ENCODE results near the gene HMGCLL1.

HMGCLL1 gene

GRCh38 chr6:55536391-55536956, 42.5 kb downstream of the HMGCLL1 start:
- in situ Hi-C loops (cut with HindIII; ENCODE audit: low sequenced_read_pairs) = no loop called here

- in situ Hi-C loops (cut with HindIII; ENCODE audit: low sequenced_read_pairs) = no loop called here
Observed at GRCh38 chr6:55531496-55531895, 47.5 kb downstream of the HMGCLL1 start.

- in situ Hi-C loops (cut with HindIII; ENCODE audit: low sequenced_read_pairs) = no loop called here
Observed at GRCh38 chr6:55530931-55531330, 48.1 kb downstream of the HMGCLL1 start.

GRCh38 chr6:55528624-55529023, 50.4 kb downstream of the HMGCLL1 start:
- in situ Hi-C loops (cut with HindIII; ENCODE audit: low sequenced_read_pairs) = no loop called here

GRCh38 chr6:55524441-55524840, 54.6 kb downstream of the HMGCLL1 start:
- in situ Hi-C loops (cut with HindIII; ENCODE audit: low sequenced_read_pairs) = no loop called here

GRCh38 chr6:55518529-55519060, 60.4 kb downstream of the HMGCLL1 start:
- in situ Hi-C loops (cut with HindIII; ENCODE audit: low sequenced_read_pairs) = no loop called here

GRCh38 chr6:55516736-55517135, 62.3 kb downstream of the HMGCLL1 start:
- in situ Hi-C loops (cut with HindIII; ENCODE audit: low sequenced_read_pairs) = no loop called here

- in situ Hi-C loops (cut with HindIII; ENCODE audit: low sequenced_read_pairs) = no loop called here
Observed at GRCh38 chr6:55512904-55513303, 66.1 kb downstream of the HMGCLL1 start.

- in situ Hi-C loops (cut with HindIII; ENCODE audit: low sequenced_read_pairs) = no loop called here
Observed at GRCh38 chr6:55511122-55511800, 67.7 kb downstream of the HMGCLL1 start.

GRCh38 chr6:55499591-55499990, 79.4 kb downstream of the HMGCLL1 start:
- in situ Hi-C loops (cut with HindIII; ENCODE audit: low sequenced_read_pairs) = no loop called here

GRCh38 chr6:55497694-55498093, 81.3 kb downstream of the HMGCLL1 start:
- in situ Hi-C loops (cut with HindIII; ENCODE audit: low sequenced_read_pairs) = no loop called here

GRCh38 chr6:55496201-55496600, 82.8 kb downstream of the HMGCLL1 start:
- in situ Hi-C loops (cut with HindIII; ENCODE audit: low sequenced_read_pairs) = no loop called here

- in situ Hi-C loops (cut with HindIII; ENCODE audit: low sequenced_read_pairs) = no loop called here
Observed at GRCh38 chr6:55495277-55495676, 83.7 kb downstream of the HMGCLL1 start.

- in situ Hi-C loops (cut with HindIII; ENCODE audit: low sequenced_read_pairs) = no loop called here
Observed at GRCh38 chr6:55494411-55494810, 84.6 kb downstream of the HMGCLL1 start.

GRCh38 chr6:55492259-55492658, 86.7 kb downstream of the HMGCLL1 start:
- in situ Hi-C loops (cut with HindIII; ENCODE audit: low sequenced_read_pairs) = no loop called here

GRCh38 chr6:55490871-55491270, 88.1 kb downstream of the HMGCLL1 start:
- in situ Hi-C loops (cut with HindIII; ENCODE audit: low sequenced_read_pairs) = no loop called here

GRCh38 chr6:55474382-55474781, 104.6 kb downstream of the HMGCLL1 start:
- in situ Hi-C loops (cut with HindIII; ENCODE audit: low sequenced_read_pairs) = no loop called here

GRCh38 chr6:55473722-55474121, 105.3 kb downstream of the HMGCLL1 start:
- in situ Hi-C loops (cut with HindIII; ENCODE audit: low sequenced_read_pairs) = no loop called here

GRCh38 chr6:55469951-55470366, 109.0 kb downstream of the HMGCLL1 start:
- in situ Hi-C loops (cut with HindIII; ENCODE audit: low sequenced_read_pairs) = no loop called here

GRCh38 chr6:55456016-55456415, 123.0 kb downstream of the HMGCLL1 start:
- in situ Hi-C loops (cut with HindIII; ENCODE audit: low sequenced_read_pairs) = no loop called here

GRCh38 chr6:55450005-55450404, 129.0 kb downstream of the HMGCLL1 start:
- in situ Hi-C loops (cut with HindIII; ENCODE audit: low sequenced_read_pairs) = no loop called here

- in situ Hi-C loops (cut with HindIII; ENCODE audit: low sequenced_read_pairs) = no loop called here
Observed at GRCh38 chr6:55449225-55449624, 129.8 kb downstream of the HMGCLL1 start.

- in situ Hi-C loops (cut with HindIII; ENCODE audit: low sequenced_read_pairs) = no loop called here
Observed at GRCh38 chr6:55448451-55448850, 130.5 kb downstream of the HMGCLL1 start.
